Measurements from ENCODE around the gene NUBPL.

- TF ChIP-seq RAD21 (IDR thresholded peaks at IDR 0.05; ENCODE audit: low read depth) = no peak
- TF ChIP-seq REST (IDR thresholded peaks at IDR 0.05; ENCODE audit: low read depth) = no peak
- TF ChIP-seq ZBTB7A (IDR thresholded peaks at IDR 0.05; ENCODE audit: low read depth) = no peak
- TF ChIP-seq TAF1 (IDR thresholded peaks at IDR 0.05; ENCODE audit: low read depth) = no peak
- no peak for TF ChIP-seq NFIC (IDR thresholded peaks at IDR 0.05)
- no peak for TF ChIP-seq EGR1 (IDR thresholded peaks at IDR 0.05)
- TF ChIP-seq EP300 (IDR thresholded peaks at IDR 0.05; ENCODE audit: borderline replicate concordance) = no peak
Observed at GRCh38 chr14:31777312-31777711, 216.1 kb downstream of the NUBPL start.
